Midbrain (tissue), 1 donor: Measurements from ENCODE around the gene MARCO.
"Not testable (repeated sequence)": the region's sequence is repeated elsewhere in the genome, so short reads cannot be mapped to it uniquely, and the experiment has no call there.

Experiments used
- DNase-seq: peaks from one replicate; lab custom pipeline; 2025; lab: John Stamatoyannopoulos, UW

Gene MARCO

GRCh38 chr2:118929059-118929458 is 12.9 kb upstream of the MARCO start:
- DNase-seq, result no peak

DNA sequence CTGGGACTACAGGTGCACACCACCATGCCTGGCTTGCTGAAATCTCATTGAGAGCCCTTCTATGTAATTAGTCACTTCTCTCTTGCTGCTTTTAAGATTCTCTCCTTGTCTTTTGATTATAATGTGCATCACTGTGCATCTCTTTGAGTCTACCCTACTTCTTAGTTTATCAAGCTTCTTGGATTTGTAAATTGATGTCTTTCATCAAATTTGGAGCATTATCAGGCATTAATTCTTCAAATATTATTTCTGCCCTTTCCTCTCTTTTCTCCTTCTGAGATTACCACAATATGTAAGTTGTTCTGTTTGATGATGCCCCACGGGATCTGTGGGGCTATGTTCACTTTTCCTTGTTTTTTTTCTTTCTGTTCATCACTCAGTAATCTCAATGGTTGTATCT is 9.0 kb upstream of the MARCO start:
- DNase-seq, result no peak

- no peak for DNase-seq
These were observed 5.7 kb upstream of the MARCO start for GRCh38 chr2:118936306-118936705.

DNA sequence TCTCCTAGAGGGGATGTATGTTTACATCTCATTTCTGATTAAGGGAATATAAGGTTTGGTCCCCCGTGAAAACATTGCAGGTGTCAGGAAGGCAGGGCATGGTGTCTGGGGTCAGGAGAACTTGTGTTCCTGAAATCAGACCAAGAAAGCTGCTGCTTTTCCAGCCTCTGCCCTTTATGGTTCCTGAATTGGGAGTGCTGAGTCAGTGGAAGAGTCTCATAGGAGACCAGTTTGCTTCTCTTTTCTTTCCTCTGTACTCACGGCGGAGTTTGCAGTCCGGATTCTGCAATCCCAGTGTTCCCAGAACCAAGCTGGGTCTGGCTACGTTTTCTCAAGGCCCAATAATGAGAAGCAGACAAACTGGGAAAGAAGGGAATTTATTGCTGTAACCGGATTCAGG is 5.1 kb upstream of the MARCO start:
- no peak for DNase-seq

- no peak for DNase-seq
These were observed 4.2 kb upstream of the MARCO start for GRCh38 chr2:118937817-118938216.

DNA sequence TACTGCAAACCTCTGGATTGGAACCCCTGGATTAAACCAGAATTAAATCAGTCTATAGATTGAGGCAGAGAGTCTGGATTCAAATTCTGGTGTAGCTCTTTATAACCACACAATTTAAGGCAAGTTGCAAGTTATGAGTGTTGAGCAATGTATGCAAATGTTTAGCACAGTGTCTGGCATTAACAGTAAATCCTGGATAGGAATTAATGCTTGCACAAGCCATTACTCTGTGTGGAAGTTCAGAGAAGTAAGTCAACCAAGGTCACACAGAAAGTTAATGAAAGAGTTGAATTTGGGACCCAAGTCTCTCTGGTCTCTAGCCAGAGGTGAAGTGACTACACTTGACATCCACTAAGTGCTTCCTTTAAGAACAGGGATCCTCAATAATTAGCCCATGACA is 2.0 kb upstream of the MARCO start:
- no peak for DNase-seq

DNA sequence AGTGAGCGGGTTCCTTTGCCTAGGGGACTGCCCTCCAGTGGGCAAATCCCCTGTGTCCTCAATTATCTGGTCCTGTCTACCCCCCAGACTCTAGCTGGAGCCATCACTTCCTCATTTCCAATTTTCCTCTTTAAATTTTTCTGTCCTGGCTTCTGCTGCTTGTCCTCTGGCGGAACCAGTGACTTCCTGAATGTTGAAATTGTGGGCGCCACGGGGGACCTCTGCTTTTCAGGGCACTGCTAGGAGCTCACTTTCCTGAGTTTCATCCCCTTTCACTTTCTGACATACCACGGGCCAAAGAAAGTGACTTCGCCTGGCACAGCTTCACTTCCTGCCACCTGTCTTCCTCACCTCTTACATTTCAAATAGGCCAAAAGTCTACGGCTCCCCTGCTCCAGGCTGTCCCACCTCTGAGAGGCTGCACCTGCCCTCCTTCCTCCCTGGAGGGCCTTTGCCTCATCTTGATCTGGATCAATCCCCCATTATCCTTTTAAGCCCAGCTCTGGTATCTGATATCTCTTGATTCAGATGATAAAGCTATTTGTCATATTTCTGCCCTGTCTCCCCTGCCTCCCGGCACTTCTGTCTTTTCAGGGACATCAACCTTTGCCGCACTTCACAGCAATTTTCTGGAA is 1.4 kb upstream of the MARCO start:
- no peak for DNase-seq

DNA sequence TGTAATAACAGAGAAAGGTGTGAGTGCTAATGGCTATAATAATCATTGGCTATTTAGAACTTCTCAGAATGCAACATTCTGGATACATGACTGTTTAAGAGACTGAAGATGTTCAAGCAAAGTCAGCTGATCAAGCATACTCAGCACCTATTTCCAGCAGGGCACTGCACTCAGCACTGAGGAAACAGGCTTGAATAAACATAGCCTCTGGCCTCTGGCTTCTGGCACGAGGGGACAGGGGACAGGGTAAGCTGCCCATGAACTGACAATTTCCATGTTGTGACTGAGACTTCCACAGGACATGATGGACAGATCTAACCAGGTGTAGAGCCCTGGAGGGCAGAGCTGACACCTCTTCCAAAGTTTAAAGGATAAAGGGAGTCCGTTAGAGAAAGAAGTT is 1.3 kb downstream of the MARCO start:
- DNase-seq, result no peak

- no peak for DNase-seq
These were observed 3.9 kb downstream of the MARCO start for GRCh38 chr2:118945881-118946280.

DNA sequence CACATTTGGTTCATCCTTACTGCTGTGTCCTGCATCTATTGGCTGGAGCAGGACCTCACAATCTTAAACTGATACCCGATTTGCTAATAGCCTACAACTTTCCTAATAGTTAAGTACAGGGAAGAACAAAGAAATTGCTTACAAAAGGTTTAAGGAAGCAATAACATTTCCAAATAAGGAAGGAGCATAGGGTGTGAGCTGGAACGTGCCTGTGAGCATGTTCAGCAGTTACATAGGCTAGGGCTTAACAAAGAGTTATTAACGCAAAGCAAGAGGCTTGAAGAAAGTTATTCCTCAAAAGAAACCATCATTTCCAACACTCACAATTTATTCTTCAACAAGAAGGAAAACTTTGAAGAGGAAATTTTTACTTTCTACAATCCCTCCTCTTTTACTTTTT is 6.3 kb downstream of the MARCO start:
- not testable (repeated sequence) for DNase-seq

DNA sequence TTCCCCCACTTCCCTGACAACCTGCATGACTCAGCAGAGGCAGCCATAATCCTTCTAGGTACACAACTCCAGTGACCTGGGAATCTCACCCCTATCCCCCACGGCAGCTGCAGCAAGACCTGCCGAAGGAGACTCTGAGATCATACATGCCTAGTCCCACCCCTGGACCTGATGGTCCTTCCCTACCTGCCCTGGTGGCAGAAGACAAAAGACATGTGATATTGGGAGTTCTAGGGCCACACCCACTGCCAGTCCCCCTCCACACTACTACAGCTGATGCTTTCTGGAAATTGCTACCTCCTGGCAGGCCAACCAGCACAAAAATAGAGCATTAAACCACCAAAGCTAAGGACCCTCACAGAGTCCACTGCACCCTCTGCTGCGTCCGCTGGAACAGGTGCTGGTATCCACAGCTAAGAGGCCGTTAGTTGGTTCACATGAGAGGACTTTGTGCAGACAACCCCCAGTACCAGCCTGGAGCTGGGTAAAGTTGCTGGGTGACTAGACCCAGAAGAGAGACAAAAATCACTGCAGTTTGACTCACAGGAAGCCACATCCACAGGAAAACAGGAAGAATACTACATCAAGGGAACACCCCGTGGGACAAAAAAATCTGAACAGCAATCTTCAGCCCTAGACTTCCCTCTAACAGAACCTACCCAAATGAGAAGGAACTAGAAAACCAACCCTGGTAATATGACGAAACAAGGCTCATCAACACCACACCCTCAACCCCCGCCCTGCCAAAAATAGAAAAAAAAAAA is 12.5 kb downstream of the MARCO start:
- no peak for DNase-seq

GRCh38 chr2:118965737-118966136 is 23.7 kb downstream of the MARCO start:
- DNase-seq, result no peak

DNA sequence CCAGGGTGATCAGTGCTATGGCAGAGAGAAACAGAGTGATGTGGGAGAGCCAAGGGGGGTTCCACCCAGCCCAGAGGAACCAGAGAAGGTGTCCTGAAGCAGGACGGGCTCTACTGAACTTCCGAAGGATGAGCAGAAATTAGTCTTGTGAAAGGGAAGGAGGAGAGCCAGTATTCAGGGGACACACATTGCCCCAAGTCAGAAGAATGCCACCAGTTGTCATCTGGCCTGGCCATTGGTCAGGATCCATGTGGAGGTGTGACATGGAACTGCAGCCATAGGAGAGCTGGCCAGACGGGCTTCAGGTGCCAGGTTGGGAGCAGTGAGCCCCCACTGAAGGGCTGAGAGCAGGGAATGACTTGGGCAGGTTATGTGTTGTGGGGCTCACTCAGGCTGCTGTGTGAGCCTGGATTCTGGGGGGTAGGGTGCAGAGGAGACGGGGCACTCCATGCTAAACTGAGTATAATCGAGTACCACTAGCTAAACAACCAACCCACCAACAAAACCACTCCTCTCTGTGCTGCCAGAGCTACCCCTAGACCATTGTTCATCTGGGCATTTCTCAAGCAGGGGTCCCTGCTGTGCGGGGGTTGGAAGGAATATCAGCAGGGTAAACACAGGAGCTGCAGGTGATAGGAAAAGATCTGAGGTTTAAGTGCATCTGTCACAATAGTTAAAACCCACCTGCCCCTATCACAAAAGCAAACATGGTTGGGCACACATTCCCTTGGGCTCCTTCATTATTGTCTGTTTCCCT is 25.3 kb downstream of the MARCO start:
- no peak for DNase-seq

DNA sequence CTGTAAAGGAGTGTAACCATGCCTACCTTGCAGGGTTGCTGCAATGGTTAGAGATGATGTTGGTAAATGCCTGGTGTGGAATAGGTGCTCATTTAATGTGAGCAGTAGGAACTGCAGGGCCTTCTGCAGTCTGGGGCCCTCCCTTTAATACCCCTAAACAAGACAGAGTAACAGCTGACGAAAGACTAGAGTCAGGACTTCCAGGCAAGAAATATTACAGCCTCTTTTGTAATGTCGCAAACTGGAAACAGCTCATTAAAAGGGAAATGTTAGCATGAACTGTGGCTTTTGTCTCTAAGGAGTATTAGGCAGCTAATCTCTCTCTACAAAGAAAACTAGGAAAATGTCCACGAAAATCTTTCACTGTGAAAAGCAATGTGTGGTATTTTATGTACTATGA is 26.0 kb downstream of the MARCO start:
- DNase-seq, result no peak

DNA sequence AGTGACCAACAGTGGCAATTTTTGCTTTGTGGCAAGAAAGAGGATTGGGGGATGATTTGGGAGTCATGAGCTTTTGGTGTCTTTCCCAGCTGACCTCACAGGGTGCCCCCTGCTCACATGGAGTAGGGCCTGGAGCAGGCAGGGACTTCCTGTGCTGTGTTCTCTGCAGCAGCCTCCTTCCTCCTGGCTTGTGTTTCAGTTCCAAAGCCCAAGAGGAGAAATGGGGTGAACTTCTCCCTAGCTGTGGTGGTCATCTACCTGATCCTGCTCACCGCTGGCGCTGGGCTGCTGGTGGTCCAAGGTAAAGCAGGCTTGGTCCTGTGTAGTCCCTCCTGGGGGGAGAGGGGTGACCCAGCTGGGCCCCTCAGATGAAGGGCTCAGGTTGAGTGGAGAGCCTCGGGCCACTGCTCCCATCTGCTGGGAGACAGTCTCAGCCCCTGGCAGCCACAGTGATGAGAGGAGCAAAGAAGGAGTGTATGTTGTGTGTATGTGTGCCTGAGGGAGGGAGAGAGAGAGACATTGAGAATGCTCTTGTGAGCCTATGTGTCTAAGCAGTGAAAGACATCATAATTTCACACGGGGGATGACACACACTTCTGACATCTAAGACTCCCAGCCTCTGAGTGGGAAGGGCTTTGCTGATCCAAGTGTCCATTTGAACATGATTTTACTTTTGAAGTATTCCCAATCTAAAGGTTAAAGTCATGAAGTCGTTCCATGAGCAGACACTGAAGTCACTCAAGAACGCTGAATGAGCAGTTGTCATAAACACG is 27.2 kb downstream of the MARCO start:
- DNase-seq, result no peak

DNA sequence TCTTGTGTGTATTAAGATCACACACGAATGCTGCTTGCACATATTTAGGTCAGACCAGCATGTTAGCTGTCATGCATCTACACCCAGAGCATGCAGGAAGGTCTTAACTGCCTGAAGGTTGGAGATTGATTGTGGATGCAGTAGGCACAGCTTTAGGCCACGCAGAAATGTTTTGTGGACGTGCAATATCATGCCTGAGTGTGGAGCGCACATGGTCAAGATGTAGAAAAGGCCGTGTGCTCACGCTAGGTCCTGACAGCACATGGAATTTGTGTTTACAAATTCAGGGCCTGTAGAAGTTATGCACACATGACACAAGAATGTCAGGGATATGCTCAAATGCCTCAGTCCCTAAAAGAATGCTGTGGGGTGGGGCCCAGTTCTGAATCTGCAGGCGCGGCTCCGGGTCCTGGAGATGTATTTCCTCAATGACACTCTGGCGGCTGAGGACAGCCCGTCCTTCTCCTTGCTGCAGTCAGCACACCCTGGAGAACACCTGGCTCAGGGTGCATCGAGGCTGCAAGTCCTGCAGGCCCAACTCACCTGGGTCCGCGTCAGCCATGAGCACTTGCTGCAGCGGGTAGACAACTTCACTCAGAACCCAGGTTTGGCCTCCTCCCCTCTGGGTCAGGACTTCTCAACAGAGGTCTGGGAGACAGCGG is 27.9 kb downstream of the MARCO start:
- DNase-seq, result no peak

- DNase-seq, result no peak
These were observed 28.6 kb downstream of the MARCO start for GRCh38 chr2:118970396-118971135.

GRCh38 chr2:118971245-118972122 is 29.5 kb downstream of the MARCO start:
- DNase-seq, result no peak

DNA sequence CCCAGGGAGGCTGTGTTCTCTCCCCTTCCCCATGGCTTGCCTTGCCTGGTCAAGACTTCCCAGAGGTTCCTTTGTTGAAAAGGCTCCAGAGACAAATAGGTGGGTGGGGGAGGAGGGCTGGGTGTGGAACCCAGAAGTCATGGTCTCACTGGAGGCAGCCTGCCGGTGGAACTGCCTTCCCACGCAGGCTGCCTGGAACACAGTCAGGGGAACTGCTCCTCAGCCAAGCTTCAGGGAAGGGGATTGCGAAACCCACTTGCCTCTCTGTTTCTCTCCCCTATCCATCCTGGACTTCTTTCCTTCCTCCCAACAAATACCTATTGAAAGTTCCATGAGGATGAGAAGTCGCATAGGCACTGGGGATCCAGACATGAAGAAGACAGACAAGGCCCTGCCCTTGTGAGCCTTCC is 31.6 kb downstream of the MARCO start:
- DNase-seq, result no peak
